Measurements from ENCODE around the gene MAB21L3.

DNA sequence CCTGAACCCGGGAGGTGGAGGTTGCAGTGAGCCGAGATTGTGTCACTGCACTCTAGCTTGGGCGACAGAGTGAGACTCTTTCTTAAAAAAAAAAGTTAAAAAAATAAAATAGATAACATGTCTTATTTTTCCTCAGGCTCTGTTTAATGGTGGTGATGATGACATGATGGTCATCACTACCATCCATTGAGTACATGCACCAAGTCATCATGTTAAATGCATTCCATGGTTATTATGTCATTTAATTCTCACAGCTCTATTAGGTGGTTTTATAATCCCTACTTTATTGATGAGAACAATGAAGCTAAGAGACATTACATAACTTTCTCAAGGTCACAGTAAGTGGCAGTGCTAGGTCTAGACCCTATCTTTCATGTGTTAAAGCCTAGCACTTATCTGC lies 34.4 kb upstream of the MAB21L3 start:
- TF ChIP-seq, protein P1, sequence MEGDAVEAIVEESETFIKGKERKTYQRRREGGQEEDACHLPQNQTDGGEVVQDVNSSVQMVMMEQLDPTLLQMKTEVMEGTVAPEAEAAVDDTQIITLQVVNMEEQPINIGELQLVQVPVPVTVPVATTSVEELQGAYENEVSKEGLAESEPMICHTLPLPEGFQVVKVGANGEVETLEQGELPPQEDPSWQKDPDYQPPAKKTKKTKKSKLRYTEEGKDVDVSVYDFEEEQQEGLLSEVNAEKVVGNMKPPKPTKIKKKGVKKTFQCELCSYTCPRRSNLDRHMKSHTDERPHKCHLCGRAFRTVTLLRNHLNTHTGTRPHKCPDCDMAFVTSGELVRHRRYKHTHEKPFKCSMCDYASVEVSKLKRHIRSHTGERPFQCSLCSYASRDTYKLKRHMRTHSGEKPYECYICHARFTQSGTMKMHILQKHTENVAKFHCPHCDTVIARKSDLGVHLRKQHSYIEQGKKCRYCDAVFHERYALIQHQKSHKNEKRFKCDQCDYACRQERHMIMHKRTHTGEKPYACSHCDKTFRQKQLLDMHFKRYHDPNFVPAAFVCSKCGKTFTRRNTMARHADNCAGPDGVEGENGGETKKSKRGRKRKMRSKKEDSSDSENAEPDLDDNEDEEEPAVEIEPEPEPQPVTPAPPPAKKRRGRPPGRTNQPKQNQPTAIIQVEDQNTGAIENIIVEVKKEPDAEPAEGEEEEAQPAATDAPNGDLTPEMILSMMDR (IDR thresholded peaks at IDR 0.05), result no peak
- TF ChIP-seq EP300 (IDR thresholded peaks at IDR 0.05) (no peak), POLR2A (IDR thresholded peaks at IDR 0.05; ENCODE audit: low read depth) (no peak)

Measured in esophagus muscularis mucosa (tissue), 4 donors.